Measurements from ENCODE around the gene PER1.

Gene PER1

GRCh38 chr17:8131844-8132441, 20.3 kb downstream of the PER1 start:
- TF ChIP-seq EZH2 (IDR thresholded peaks at IDR 0.05) (no peak), POLR2AphosphoS5 (IDR thresholded peaks at IDR 0.05; ENCODE audit: borderline replicate concordance, low read depth, low read length) (no peak), FOXP2 (optimal IDR thresholded peaks at IDR 0.05; ENCODE audit: control extremely low read depth, extremely low read length, insufficient read depth) (no peak)
- H3K9ac ChIP-seq (ENCODE audit: insufficient read length) = no peak overlapping the region
- no peak for DNase-seq (ENCODE audit: low read depth, low spot score)

DNA sequence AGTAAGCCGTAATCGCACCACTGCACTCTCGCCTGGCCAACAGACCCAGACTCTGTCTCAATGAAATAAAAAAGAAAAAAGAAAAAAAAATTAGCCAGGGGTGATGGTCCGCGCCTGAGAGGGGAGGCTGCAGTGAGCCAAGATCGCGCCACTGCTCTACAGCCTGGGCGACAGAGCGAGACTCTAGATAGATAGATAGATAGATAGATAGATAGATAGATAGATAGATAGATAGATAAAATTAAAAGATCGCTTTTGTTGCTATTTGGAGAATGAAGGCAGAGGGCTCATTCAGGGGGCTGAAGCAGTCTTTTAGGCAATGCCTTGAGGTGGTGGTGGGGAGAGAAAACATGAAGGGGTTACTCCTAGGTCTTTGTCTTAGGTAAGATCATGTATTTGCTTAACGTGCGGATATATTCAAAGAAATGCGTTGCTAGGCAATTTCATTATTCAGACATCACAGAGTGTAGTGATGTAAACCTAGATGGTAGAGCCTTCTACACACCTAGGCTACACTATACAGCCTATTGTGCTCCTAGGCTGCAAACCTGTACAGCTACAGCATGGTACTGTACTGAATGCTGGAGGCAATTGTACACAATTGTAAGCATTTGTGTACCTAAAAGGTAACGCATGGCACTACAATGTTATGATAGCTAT, 23.9 kb downstream of the PER1 start:
- Histone ChIP-seq H3K36me3 (ENCODE audit: insufficient read depth, low read length) (no peaks in the 10 kb centered on the region), H3K27ac (no peak overlapping the region), H3K4me3 (no peak overlapping the region), H3K9ac (ENCODE audit: insufficient read length) (no peak overlapping the region), H3K9me3 (ENCODE audit: low read depth, low read length) (no peaks in the 10 kb centered on the region)
- no peak for DNase-seq (ENCODE audit: low read depth, low spot score)
- TF ChIP-seq FOXP2 (optimal IDR thresholded peaks at IDR 0.05; ENCODE audit: control extremely low read depth, extremely low read length, insufficient read depth) (no peak), EZH2 (IDR thresholded peaks at IDR 0.05) (no peak), POLR2AphosphoS5 (IDR thresholded peaks at IDR 0.05; ENCODE audit: borderline replicate concordance, low read depth, low read length) (no peak)

More at GRCh38 chr17:8131844-8132441, 20.3 kb downstream of the PER1 start:
- Histone ChIP-seq H3K9me3 (ENCODE audit: low read depth, low read length) (no peaks in the 10 kb centered on the region), H3K36me3 (ENCODE audit: insufficient read depth, low read length) (no peaks in the 10 kb centered on the region), H3K4me3 (no peak overlapping the region), H3K27ac (no peak overlapping the region)

- TF ChIP-seq POLR2AphosphoS5 (IDR thresholded peaks at IDR 0.05; ENCODE audit: borderline replicate concordance, low read depth, low read length) = no peak
- TF ChIP-seq FOXP2 (optimal IDR thresholded peaks at IDR 0.05; ENCODE audit: control extremely low read depth, extremely low read length, insufficient read depth) = no peak
- no peak for TF ChIP-seq EZH2 (IDR thresholded peaks at IDR 0.05)
- H3K36me3 ChIP-seq (ENCODE audit: insufficient read depth, low read length) = no peaks in the 10 kb centered on the region
- no peaks in the 10 kb centered on the region for H3K9me3 ChIP-seq (ENCODE audit: low read depth, low read length)
- peak overlapping the region; percentile 97 for H3K4me3 ChIP-seq
- DNase-seq (ENCODE audit: low read depth, low spot score) = no peak
- peak overlapping the region; percentile 7 for H3K9ac ChIP-seq (ENCODE audit: insufficient read length)
- H3K27ac ChIP-seq = no peak overlapping the region
Measured at GRCh38 chr17:8126491-8127066, 25.6 kb downstream of the PER1 start.

DNA sequence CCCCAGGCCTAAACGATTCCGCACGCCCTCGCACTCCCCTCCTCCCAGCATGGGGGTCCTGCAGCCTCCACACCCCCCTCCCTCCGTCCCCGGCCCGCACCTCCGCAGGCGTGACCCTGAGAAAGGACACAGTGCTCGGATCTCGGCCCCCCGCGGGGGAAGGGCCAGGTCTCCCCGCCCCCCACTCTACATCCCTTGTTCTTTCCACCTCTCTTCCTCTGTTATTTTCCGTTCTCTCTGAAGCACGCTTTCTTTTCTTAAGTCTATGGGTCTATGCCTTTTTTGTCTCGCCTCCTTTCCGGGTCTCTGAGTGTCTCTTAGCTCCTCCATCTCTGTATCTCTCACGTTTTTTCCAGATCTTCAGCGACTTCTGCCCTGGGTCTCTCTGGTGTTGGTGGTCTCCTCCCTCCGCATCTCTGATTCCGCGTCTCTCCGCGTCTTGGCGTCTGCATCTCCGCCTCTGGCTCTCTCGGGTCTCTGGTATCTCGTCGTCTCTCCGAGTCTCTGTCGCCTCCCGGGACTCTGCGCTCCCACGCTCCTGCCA, 26.2 kb downstream of the PER1 start:
- Histone ChIP-seq H3K9ac (ENCODE audit: insufficient read length) (peak overlapping the region; percentile 8), H3K9me3 (ENCODE audit: low read depth, low read length) (no peaks in the 10 kb centered on the region), H3K4me3 (peak overlapping the region; percentile 97), H3K27ac (no peak overlapping the region), H3K36me3 (ENCODE audit: insufficient read depth, low read length) (no peaks in the 10 kb centered on the region)
- DNase-seq (ENCODE audit: low read depth, low spot score) = no peak
- 0 out of 2 replicates have a peak, but pooled peaks have one; percentile 1 for TF ChIP-seq POLR2AphosphoS5 (IDR thresholded peaks at IDR 0.05; ENCODE audit: borderline replicate concordance, low read depth, low read length)
- no peak for TF ChIP-seq FOXP2 (optimal IDR thresholded peaks at IDR 0.05; ENCODE audit: control extremely low read depth, extremely low read length, insufficient read depth)
- TF ChIP-seq EZH2 (IDR thresholded peaks at IDR 0.05) = no peak

- Histone ChIP-seq H3K27ac (no peak overlapping the region), H3K36me3 (ENCODE audit: insufficient read depth, low read length) (no peaks in the 10 kb centered on the region), H3K9ac (ENCODE audit: insufficient read length) (no peak overlapping the region), H3K4me3 (peak overlapping the region; percentile 97), H3K9me3 (ENCODE audit: low read depth, low read length) (no peaks in the 10 kb centered on the region)
- DNase-seq (ENCODE audit: low read depth, low spot score) = no peak
- TF ChIP-seq EZH2 (IDR thresholded peaks at IDR 0.05) (no peak), FOXP2 (optimal IDR thresholded peaks at IDR 0.05; ENCODE audit: control extremely low read depth, extremely low read length, insufficient read depth) (no peak), POLR2AphosphoS5 (IDR thresholded peaks at IDR 0.05; ENCODE audit: borderline replicate concordance, low read depth, low read length) (peak; percentile 54; the same call in 1 of the 2 replicates)
Measured at GRCh38 chr17:8125154-8125946, 26.9 kb downstream of the PER1 start.

GRCh38 chr17:8124350-8125153, 27.7 kb downstream of the PER1 start:
- no peaks in the 10 kb centered on the region for H3K9me3 ChIP-seq (ENCODE audit: low read depth, low read length)
- no peak overlapping the region for H3K27ac ChIP-seq
- no peak overlapping the region for H3K9ac ChIP-seq (ENCODE audit: insufficient read length)
- H3K4me3 ChIP-seq = peak overlapping the region; percentile 97
- no peak for DNase-seq (ENCODE audit: low read depth, low spot score)
- H3K36me3 ChIP-seq (ENCODE audit: insufficient read depth, low read length) = no peaks in the 10 kb centered on the region
- TF ChIP-seq POLR2AphosphoS5 (IDR thresholded peaks at IDR 0.05; ENCODE audit: borderline replicate concordance, low read depth, low read length) = no peak
- TF ChIP-seq FOXP2 (optimal IDR thresholded peaks at IDR 0.05; ENCODE audit: control extremely low read depth, extremely low read length, insufficient read depth) = no peak
- no peak for TF ChIP-seq EZH2 (IDR thresholded peaks at IDR 0.05)

DNA sequence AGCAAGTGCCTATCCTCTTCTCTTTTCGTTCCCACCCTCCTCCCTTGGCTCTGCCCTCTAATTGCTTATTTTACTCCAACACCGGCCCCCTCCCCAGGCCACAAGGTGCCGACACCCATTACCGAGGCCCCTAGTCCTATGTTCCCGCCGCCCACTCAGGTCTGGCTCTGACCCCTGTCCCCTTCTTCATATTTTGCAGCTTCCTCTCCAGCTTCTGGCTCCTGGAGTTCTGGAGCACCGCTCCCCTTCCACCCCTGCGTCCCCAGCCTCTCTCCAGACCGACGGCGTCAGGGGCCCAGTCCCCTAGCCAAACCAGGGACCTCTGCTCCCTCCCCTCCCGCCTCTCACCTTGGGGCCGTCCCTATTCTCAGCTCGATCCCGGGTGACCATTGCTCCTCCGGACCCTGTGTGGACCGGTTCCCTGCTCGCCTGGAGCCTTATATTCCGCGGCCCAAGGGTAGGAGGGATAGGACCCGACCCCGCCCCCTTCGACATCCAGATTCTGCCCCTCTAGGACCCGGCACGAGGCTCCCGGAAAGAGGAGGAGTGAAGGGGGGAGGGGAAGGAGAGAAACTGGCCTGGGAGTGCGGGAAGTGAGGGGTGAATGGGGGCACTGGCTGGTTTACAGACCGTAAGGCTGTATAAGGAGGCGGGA, 28.4 kb downstream of the PER1 start, which contains the start of gene HES7:
Gene HES7, minus strand, starts transcription at position 412 of the 655 bp plus-strand sequence. Its CDS starts 22 bp downstream, at position 390.
- H3K9me3 ChIP-seq (ENCODE audit: low read depth, low read length) = no peaks in the 10 kb centered on the region
- peak within 1 kb of the TSS; percentile 97 for H3K4me3 ChIP-seq
- H3K9ac ChIP-seq (ENCODE audit: insufficient read length) = peak within 1 kb of the TSS; percentile 58
- no peak within 1 kb of the TSS for H3K27ac ChIP-seq
- TF ChIP-seq POLR2AphosphoS5 (IDR thresholded peaks at IDR 0.05; ENCODE audit: borderline replicate concordance, low read depth, low read length) = 0 out of 2 replicates have a peak, but pooled peaks have one; percentile 22
- no peak for TF ChIP-seq EZH2 (IDR thresholded peaks at IDR 0.05)
- no peaks in the 10 kb centered on the region for H3K36me3 ChIP-seq (ENCODE audit: insufficient read depth, low read length)
- DNase-seq (ENCODE audit: low read depth, low spot score) = no peak

Measured in SK-N-MC (cell line).